IMR-90 (cell line): ENCODE data around the gene ATP1A1.

ENCODE experiments used
- BHLHE40 ChIP-seq: fragments of 150-350 bp; IDR thresholded peaks from 2 replicates; pipeline ENCODE4 v1.6.1; 2016; ENCODE audit warnings: mild to moderate bottlenecking, low read depth, low read length
- CTCF ChIP-seq: conservative IDR thresholded peaks from 2 replicates; pipeline ENCODE4 v1.5.1; 2012; ENCODE audit warnings: mild to moderate bottlenecking, low read depth, low read length, improper control_type of control experiment
- ELK1 ChIP-seq: fragments of 150-350 bp; IDR thresholded peaks from 2 replicates; pipeline ENCODE4 v1.6.1; 2016; ENCODE audit warnings: low read depth, mild to moderate bottlenecking, low read length, moderate library complexity, borderline replicate concordance
- MAFK ChIP-seq: IDR thresholded peaks from 2 replicates; pipeline ENCODE4 v1.6.1; 2012; ENCODE audit warnings: low read depth, low read length, improper control_type of control experiment
- MXI1 ChIP-seq: IDR thresholded peaks from 2 replicates; pipeline ENCODE4 v1.6.1; 2012; ENCODE audit warnings: low read depth, mild to moderate bottlenecking, low read length, moderate library complexity, borderline replicate concordance
- POLR2A ChIP-seq: IDR thresholded peaks from 2 replicates; pipeline ENCODE4 v1.6.1; 2012; ENCODE audit warnings: mild to moderate bottlenecking, low read depth, low read length
- RAD21 ChIP-seq: IDR thresholded peaks from 2 replicates; pipeline ENCODE4 v1.6.1; 2012; ENCODE audit warnings: low read length, improper control_type of control experiment
- RCOR1 ChIP-seq: IDR thresholded peaks from 2 replicates; pipeline ENCODE4 v1.6.1; 2012; ENCODE audit warnings: mild to moderate bottlenecking, low read length, improper control_type of control experiment; ENCODE audit not compliant: insufficient replicate concordance
- RFX5 ChIP-seq: IDR thresholded peaks from 2 replicates; pipeline ENCODE4 v1.8.0; 2012; ENCODE audit warnings: low read depth, mild to moderate bottlenecking, low read length, moderate library complexity
- SMC3 ChIP-seq: fragments of 150-350 bp; IDR thresholded peaks from 2 replicates; pipeline ENCODE4 v1.6.1; 2016; ENCODE audit warnings: low read depth, mild to moderate bottlenecking, antibody characterized with exemption, low read length, moderate library complexity
- USF2 ChIP-seq: fragments of 150-350 bp; IDR thresholded peaks from 2 replicates; pipeline ENCODE4 v1.6.1; 2017; ENCODE audit warnings: mild to moderate bottlenecking, antibody characterized with exemption, low read length, low read depth

GRCh38 chr1:116382857-116383483, 9.9 kb downstream of the ATP1A1 start:
- TF ChIP-seq POLR2A, result no peak
- no peak for TF ChIP-seq MXI1
- no peak for TF ChIP-seq CTCF
- no peak for TF ChIP-seq ELK1
- TF ChIP-seq RCOR1, result no peak
- no peak for TF ChIP-seq BHLHE40
- TF ChIP-seq USF2, result no peak
- no peak for TF ChIP-seq SMC3
- TF ChIP-seq RFX5, result no peak
- TF ChIP-seq RAD21, result no peak
- no peak for TF ChIP-seq MAFK
